ENCODE measurements around the gene PNPLA3.
"Not testable (repeated sequence)": the region's sequence is repeated elsewhere in the genome, so short reads cannot be mapped to it uniquely, and the experiment has no call there.

Gene PNPLA3

GRCh38 chr22:43890901-43891331 lies 32.7 kb upstream of the PNPLA3 start:
- DNase-seq: no peak

DNA sequence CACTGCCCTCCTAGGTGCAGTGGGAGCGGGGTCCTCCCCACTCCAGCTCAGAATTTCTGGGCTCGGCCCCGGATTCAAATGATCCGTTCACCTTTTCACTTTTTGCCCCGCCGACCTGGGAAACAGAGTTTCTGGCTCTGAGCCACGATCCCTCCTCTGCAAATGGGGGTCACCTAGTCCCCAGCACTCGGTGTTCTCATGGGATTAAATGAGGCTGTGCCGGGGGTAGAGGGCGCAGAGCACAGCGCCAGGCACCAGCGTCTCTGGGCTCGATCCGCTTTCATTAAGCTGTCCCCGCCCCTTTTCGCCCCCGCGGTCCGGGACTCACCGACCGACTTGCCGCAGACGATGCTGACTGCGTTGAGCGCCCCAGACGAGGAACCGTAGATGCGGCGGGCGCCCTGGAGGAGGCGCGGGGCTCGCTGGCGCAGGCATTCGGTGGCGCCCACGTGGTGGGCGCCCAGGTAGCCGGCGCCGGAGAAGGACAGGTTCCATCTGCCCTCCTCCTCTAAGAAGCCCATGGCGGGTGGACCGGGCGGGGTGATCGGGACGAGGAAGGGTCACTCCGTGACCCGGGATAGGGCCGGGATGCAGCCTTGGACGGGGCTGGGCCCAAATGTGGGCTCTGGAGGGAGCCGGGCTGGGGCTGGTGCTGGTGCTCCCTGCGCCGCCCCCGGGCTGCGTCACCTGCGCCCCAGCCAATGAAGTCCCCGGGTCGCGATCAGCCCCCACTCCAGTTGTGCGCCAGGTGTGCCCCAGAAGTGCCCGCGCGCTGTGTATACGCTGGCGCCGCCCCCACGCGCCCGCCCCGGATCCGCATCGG lies 32.0 kb upstream of the PNPLA3 start, which contains the start of gene PNPLA5:
PNPLA5 (minus strand) TSS at position 654 of the 823 bp plus-strand sequence; CDS start at position 521, 133 bp downstream.
- DNase-seq: no peak

DNA sequence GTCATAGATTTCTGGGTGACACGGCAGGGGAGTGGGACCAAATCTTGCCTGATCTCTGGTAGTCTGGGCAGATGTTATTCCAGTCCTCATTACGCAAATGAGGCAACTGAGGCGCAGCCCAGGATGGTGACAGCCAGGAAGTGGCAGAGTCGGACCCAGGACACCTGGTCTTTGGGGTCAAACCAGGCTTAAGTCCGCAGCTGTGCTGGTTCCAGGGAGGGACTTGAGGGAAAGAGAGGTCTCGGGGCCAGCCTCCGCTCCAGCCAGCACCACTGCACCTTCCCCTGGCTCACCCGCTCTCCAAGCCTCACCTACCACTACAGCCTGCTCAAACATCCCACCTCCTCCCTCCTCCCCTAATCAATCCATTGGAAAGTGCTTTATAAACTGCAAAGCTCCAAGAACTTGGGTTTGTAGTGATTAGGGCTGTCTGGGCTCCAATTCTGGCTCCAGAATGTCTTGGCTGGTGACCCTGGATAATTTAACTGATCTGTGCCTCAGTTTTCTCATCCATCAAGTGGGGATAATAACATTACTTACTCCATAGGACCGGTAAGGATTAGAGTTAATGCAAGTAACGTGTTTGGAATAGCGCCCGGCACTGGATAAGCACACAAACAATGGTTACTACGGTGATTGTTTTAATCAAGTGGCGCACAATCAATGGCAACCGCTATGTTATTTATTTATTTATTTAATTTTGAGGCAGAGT lies 31.3 kb upstream of the PNPLA3 start:
- DNase-seq: no peak

GRCh38 chr22:43893266-43893665 lies 30.3 kb upstream of the PNPLA3 start:
- DNase-seq: no peak

DNA sequence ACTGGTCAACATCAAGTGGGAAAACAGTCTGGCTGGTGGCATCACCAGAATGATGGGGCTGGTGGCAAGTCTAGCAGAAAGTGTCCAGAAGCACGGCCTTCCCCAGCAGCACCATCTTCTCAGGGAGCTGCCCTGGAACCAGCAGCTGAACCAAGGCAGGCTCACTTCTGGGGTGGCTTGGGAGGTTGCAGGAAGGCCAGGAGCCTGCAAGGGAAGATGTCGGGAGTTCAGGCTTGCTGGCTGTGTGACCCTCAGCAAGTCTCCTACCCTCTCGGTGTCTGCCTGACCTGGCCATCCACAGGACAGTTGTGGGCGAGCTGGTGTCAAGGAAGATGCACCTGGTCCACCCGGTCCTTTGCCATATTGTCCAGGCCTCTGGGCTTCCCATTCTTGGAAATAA lies 29.5 kb upstream of the PNPLA3 start:
- no peak for DNase-seq

GRCh38 chr22:43895986-43896645 lies 27.5 kb upstream of the PNPLA3 start:
- DNase-seq: no peak

GRCh38 chr22:43897751-43898261 lies 25.8 kb upstream of the PNPLA3 start:
- DNase-seq: no peak

DNA sequence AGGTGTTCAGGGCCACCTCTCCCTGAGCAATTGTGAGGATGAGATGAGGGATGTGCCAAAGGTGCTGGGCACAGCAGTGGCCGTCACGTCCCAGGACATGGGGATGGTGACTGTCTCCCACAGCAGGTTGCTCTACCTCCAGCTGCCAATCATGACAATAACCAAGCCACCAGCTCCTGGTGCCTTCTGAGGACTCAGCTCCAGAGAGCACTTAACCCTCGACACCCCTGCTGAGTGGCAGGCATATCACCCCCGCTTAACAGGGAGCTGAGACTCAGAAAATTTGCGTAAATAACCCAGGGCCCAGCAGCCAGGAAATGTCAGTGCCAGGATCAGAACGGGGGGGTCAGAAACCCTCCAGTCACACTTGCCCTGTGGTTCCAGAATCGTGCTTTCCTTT lies 23.4 kb upstream of the PNPLA3 start:
- DNase-seq: no peak

DNA sequence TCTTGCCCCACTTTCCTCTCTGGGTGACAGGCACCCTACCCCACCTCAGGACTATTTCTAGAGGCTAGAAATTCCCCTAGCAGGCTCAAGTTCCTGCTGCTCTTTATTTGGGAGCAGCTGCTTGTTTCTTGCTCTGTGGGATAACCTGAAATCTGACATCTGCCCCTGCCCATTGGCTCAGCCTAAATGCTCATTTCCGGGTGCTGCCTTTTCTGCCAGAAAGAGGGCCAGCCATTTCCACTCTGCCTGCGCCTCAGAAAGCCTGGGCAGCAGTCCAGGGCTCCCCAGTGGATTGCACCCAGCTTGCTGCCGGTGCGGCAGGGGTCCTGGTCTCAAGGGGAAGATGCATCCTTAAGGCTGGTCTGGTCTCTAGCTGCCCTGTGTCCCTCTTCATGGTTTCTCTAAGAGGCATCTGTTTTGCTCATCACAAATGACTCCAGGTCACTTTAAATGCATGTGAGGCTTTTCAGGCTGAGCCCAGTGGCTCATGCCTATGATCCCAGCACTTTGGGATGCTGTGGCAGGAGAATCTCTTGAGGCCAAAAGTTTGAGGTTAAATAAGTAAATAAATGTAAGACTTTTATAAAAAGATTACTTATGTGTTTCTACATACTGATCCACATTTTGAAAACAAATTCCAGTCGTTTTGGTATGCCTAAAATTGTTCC lies 21.5 kb upstream of the PNPLA3 start:
- DNase-seq: no peak

DNA sequence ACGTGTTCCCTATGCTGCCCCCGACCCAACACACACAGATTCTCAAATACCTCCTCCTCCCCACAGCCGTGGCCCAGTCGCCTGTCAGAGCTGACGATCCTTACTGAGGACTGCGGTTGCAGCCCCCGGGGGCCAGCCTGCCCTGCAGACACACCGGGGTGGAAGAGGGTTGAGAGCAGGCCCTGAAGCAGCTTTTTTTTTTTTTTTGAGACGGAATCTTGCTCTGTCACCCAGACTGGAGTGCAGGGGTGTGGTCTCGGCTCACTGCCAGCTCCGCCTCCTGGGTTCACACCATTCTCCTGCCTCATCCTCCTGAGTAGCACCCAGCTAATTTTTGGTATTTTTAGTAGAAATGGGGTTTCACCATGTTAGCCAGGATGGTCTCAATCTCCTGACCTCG lies 20.6 kb upstream of the PNPLA3 start:
- DNase-seq: not testable (repeated sequence)

DNA sequence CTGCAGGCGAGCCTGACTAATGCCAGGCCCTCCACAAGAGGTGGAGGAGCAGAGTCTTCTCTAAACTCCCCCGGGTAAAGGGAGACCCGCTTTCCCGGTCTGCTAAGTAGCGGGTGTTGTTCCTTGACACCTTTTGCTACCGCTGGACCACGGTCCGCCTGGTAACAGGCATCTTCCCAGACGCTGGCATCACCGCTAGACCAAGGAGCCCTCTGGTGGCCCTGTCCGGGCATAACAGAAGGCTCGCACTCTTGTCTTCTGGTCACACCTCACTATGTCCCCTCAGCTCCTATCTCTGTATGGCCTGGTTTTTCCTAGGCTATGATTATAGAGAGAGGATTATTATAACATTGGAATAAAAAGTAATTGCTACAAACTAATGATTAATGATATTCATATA lies 19.2 kb upstream of the PNPLA3 start:
- peak; percentile 51 for DNase-seq

DNA sequence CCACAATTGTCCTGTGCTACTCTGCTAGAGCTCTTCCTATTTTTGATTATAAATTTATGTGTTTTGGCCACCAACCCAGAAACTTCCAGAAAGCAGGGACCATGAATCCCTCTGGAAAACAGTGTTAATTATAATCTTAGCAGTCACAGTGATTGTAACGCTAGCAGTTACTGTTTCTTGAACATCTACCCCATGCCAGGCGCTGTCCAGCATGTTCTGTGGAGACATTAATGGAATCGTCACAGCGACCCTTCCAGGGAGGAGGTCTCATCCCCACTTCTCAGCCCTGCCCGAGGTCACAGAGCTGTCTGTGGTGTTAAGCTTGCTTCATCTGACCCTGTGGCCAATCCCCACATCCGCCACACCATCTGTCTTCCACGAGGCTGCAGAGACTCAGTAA lies 17.9 kb upstream of the PNPLA3 start:
- no peak for DNase-seq

GRCh38 chr22:43909708-43910107 lies 13.9 kb upstream of the PNPLA3 start:
- no peak for DNase-seq

GRCh38 chr22:43910178-43910695 lies 13.4 kb upstream of the PNPLA3 start:
- DNase-seq: no peak

GRCh38 chr22:43911351-43911750 lies 12.3 kb upstream of the PNPLA3 start:
- DNase-seq: no peak

- DNase-seq: no peak
These were observed 6.1 kb upstream of the PNPLA3 start for GRCh38 chr22:43917521-43917920.

- no peak for DNase-seq
These were observed 4.3 kb upstream of the PNPLA3 start for GRCh38 chr22:43919106-43919973.

DNA sequence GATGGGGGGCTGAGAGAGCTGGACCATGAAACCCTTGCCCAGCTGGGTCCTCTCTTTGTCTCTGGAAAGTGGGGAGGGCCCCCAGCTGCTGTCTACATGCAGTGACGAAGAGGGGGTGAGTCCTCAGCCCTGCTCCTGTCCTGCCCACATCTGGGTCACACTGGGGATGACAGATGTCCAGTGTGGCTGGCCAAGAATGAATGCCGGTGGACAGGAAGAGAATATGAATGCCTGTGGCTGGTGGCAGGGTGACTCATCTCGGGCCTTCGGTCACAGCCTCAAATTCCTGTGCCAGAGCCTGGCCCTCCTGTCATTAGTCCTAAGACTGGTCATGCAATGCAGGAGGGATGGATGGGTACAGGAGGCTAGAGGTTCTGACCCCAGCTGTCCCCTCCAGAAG lies 2.2 kb upstream of the PNPLA3 start:
- DNase-seq: no peak

DNA sequence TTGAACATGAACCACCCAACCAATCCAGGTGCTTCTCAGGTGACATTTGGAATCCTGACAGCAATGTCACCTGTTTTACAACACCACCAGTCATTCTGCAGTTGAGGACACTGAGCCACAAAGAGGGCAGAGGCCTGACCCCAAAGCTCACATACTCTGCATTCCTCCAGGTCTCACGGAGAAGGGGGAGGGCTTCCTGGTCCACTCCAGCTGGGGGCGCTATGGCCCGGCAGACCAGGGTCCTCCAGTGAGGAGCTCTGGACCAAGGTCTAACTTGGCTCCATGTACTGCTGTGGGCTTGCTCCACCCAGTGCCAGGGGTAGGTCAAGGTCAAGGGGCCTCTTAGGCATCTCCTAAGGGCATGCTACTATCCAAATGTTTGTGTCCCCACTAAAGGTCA lies 1.5 kb upstream of the PNPLA3 start:
- no peak for DNase-seq

DNA sequence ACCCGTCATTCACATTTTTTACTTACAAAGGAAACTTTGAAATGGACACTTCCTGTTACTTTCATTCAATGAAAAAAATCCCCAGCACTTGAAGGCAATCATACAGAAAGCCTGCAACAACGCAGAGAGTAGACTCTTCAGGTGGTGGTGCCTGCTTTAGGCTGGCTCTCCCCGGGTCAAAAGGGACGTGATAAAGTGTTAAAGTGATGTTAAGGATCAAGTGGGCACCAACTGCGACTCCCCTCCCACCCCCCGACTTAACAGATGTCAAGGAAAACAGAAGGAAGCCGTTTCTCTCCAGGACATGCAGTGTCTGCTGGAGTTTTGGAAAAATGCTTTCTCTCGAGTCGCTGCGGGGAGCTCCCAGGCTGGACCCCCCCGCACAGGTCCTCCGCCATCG lies 414 bp upstream of the PNPLA3 start:
- peak; percentile 5 for DNase-seq

DNA sequence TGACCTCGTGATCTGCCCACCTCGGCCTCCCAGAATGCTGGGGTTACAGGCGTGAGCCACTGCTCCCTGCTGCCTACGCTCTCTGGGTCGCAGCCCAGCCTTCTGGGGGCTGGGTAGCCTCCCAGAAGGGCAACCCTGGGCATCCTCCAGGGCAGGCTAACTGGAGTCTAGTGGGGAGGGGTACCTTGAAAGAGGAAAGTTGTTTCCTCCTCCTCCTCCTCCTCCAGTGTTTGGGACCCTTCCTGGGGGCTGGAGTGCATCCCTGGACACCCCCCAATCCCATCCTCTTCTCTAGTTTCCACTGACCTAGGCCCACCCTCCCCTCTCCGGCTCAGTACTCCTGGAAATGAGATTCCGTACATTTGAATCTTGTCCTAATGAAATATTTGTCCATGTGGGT lies 1.3 kb downstream of the PNPLA3 start:
- DNase-seq: no peak

Data from CD4-positive, alpha-beta T cell treated with Interleukin-21 for 1 hour (primary cell).